ENCODE measurements around the gene MYOF.

MYOF gene

DNA sequence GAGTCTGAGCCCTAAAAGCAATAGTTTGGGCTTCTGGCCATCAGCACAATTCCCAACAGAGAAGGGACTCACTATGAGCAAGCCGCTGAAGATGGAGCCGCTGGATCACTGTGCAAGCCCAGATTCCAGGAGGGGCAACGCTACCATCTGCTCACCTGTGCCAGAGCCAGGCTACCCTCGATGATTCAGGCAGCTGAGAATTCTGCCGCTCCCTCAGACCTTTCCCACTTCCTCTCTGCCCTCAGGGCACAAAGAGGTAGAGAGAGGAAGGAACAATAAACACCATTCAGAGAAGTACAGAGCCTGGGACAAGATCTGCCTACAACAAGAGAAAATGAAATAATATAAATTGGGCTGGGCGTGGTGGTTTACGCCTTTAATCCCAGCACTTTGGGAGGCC, 98.1 kb downstream of the MYOF start:
- no peak overlapping the region for H3K4me3 ChIP-seq (replicated peaks in 1 of 2; ENCODE audit: low read depth in 2 of 2, low read length in 2 of 2)
- TF ChIP-seq, protein P1, sequence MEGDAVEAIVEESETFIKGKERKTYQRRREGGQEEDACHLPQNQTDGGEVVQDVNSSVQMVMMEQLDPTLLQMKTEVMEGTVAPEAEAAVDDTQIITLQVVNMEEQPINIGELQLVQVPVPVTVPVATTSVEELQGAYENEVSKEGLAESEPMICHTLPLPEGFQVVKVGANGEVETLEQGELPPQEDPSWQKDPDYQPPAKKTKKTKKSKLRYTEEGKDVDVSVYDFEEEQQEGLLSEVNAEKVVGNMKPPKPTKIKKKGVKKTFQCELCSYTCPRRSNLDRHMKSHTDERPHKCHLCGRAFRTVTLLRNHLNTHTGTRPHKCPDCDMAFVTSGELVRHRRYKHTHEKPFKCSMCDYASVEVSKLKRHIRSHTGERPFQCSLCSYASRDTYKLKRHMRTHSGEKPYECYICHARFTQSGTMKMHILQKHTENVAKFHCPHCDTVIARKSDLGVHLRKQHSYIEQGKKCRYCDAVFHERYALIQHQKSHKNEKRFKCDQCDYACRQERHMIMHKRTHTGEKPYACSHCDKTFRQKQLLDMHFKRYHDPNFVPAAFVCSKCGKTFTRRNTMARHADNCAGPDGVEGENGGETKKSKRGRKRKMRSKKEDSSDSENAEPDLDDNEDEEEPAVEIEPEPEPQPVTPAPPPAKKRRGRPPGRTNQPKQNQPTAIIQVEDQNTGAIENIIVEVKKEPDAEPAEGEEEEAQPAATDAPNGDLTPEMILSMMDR (IDR thresholded peaks at IDR 0.05; ENCODE audit: low read depth, low read length), result no peak
- DNase-seq (ENCODE audit: low read depth in 2 of 2), result no peak

DNA sequence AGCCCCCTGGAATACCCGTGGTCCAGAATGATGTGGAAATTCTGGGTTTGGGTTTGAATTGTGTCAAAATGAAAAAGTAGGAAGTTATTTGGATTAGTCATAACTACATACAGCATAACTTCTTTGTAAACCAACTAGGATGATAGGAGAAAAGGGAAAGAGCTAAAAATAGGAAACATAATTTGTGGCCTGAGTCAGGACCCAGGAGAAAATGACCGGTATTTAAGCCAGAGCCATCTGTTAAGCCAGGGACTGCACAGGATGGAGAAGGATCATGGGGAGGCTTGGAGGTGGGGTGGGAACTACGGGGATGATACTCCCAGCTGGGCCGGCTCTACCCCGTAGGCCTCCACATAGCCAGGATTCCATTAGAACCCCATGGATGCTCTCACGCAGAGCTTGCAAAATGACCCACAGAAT, 98.6 kb downstream of the MYOF start:
- H3K4me3 ChIP-seq (replicated peaks in 1 of 2; ENCODE audit: low read depth in 2 of 2, low read length in 2 of 2), result no peak overlapping the region
- DNase-seq (ENCODE audit: low read depth in 2 of 2), result peak; percentile 82 to 96
- TF ChIP-seq, protein P1 (IDR thresholded peaks at IDR 0.05; ENCODE audit: low read depth, low read length), result no peak

DNA sequence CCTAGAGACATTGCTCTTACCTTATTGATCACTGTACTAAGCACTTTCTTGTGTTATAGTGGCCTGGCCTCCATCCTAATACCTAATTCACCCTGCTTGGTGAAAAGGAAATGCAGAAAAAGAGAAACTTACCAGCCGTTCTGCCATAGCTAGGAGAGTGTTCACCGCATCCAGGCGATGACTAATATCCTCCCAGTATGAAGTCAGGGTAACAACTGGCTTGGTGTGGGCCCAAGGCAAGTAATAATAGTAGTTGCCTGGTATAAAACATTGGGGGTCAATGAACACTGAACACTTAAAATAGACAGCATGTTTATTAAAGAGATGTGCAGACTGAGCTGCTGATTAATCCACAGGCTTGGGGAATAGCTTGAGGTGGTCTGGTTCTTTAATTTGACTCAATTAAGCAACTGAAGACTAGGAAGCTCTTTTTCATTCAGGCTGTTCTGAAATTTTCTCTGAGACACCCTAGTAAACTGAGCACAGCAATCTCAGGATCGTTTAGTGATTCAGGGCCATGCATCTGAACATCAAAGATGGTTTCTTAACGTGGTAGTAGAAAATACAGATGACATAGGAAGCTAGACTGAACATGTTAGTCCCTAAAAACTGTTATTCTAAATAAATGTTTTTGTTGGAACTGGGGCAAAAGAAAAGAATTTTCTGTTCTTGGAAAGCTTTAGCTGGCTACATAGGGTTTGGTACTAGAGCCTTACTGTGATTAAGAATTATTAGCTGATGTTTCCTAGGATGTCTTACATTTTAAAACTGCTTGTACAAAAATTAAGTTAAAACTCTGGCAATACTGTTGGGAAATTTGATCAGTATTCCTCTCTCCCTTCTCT, 102.2 kb downstream of the MYOF start:
- H3K4me3 ChIP-seq (replicated peaks in 1 of 2; ENCODE audit: low read depth in 2 of 2, low read length in 2 of 2), result no peak overlapping the region
- TF ChIP-seq, protein P1 (IDR thresholded peaks at IDR 0.05; ENCODE audit: low read depth, low read length), result no peak
- DNase-seq (ENCODE audit: low read depth in 2 of 2), result peak; percentile 59 to 85

DNA sequence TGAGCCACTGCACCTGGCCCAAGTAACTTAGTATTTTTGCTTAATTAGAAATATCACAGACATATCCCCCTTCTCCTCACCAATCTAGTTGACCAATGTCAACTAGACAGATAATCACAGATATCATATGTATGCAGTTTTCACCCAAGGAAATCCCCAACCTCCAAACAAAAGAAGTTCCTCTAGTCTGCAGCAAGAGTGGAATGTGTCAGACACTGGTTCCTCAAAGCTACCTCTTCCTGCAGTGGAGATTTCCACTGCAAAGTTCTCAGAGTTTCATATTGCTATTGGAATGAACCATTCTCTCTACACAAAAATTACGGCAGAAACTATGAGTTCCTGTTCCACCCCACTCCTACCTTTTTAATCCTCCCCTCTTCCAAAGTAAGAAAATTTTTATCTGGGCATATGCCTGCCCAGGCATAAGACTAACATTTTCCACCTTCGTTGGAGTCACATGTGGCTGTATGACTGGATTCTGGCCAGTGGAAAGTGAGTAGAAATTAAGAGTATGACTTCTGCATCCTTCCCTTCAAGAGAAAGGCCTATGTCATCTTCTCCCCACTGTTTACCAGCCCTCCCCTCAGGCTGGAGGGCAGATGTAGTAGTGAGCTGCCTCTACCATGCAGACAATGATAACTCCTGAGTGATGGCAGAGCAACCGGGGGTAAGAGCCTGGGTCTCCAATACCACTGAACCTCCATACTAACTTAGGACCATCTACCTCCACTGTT, 103.0 kb downstream of the MYOF start:
- TF ChIP-seq, protein P1 (IDR thresholded peaks at IDR 0.05; ENCODE audit: low read depth, low read length), result no peak
- H3K4me3 ChIP-seq (replicated peaks in 1 of 2; ENCODE audit: low read depth in 2 of 2, low read length in 2 of 2), result no peak overlapping the region
- DNase-seq (ENCODE audit: low read depth in 2 of 2), result peak in 1 of 2 donors; percentile 40

DNA sequence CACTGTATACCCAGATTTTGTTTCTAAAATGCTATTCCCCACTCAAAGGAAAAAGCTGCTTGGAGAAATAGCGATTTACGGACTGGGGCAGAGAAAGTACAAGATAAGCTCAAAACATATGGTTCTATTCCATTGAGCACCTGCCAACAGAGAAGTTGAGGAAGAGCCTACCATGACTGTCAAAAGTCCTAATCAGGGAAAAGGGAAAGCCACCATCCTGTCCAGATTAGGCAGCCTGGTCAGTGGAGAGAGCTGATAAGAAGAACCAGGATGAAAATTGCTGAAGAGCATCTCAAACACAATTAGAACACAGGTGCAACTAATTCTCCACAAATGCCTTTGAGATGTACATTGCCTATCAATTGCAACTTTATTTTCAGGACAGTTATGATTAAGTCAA, 104.1 kb downstream of the MYOF start:
- no peak for DNase-seq (ENCODE audit: low read depth in 2 of 2)
- TF ChIP-seq, protein P1 (IDR thresholded peaks at IDR 0.05; ENCODE audit: low read depth, low read length), result no peak
- H3K4me3 ChIP-seq (replicated peaks in 1 of 2; ENCODE audit: low read depth in 2 of 2, low read length in 2 of 2), result no peak overlapping the region

DNA sequence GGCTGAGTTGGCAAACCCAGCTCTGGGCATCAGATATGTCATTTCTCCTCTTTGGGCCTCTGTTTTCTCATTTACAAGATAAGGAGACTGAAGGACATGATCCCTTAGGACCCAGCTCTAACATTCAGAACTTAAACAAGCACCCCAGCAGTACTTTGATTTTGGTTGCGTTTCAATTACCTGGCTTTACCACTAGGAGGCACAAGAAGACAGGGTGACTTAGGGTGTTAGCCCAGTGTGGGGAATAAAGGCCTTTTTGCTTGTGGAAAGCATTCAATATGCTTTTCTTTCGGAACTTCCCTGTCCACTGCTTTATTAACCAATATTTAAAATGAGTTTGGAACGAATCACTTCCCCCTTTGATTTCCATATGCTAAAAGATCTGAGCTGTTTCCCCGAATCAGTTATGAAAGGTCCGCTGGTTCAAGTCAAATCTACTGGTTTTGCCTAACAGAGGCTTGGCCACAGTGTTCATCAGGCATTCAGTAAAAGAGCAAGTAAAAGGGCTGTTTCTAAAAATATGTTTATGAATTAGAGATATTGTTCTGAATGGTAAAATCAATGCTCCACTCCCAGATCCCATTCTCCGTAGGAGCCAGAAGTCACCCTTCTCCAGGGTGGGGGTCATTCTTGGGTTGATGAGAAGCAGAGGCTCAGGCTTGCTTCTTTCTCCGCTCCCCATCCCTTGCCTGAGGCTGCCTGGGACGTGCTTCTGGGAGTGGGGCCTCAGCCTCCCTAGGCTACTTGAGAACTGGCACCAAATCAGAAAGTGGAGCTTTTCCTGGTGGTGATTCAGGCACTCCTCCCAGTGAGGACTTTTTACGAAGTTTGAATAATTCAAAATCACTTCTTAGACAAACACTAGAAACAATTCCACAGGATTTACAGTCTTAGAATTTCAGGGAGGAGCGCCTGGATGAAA, 105.5 kb downstream of the MYOF start:
- TF ChIP-seq, protein P1 (IDR thresholded peaks at IDR 0.05; ENCODE audit: low read depth, low read length), result peak; percentile 84

More for the DNA sequence above, 105.5 kb downstream of the MYOF start:
- H3K4me3 ChIP-seq (replicated peaks in 1 of 2; ENCODE audit: low read depth in 2 of 2, low read length in 2 of 2), result peak overlapping the region in 1 of 2 donors; percentile 4
- DNase-seq (ENCODE audit: low read depth in 2 of 2), result peak; percentile 92 to 94
